K562 (cell line): ENCODE results near the gene GAD1. TPM values are rescaled to one million over a fixed set of nuclear protein-coding genes. Genes with fewer than 3 reads are reported as not detected.

ENCODE experiments used
- HDAC2 ChIP-seq: fragments of 450-650 bp; IDR thresholded peaks from 2 replicates; pipeline ENCODE4 v1.6.1; 2016; ENCODE audit warnings: mild to moderate bottlenecking
- MAFF ChIP-seq: IDR thresholded peaks from 2 replicates; pipeline ENCODE4 v1.6.1; 2012; ENCODE audit warnings: low read length, improper control_type of control experiment
- NONO ChIP-seq, 2 experiments: fragments of 200-400 bp in 1 of 2; fragments of 450-650 bp in 1 of 2; formaldehyde crosslinking in 1 of 2; IDR thresholded peaks; 2 replicates each; pipeline ENCODE4 v1.6.1; 2017; ENCODE audit warnings: low read depth in 2 of 2, mild to moderate bottlenecking in 2 of 2, moderate library complexity in 2 of 2, low read length in 1 of 2
- NR3C1 ChIP-seq: sonication (generic); formaldehyde crosslinking; IDR thresholded peaks from 2 replicates; pipeline ENCODE4 v1.8.1; 2022; ENCODE audit warnings: missing genetic modification reagents
- SAFB2 ChIP-seq: fragments of 200-400 bp; formaldehyde crosslinking; IDR thresholded peaks from 2 replicates; pipeline ENCODE4 v1.6.1; 2018; ENCODE audit warnings: borderline replicate concordance, low read length, low read depth, moderate library complexity; ENCODE audit not compliant: severe bottlenecking
- SIN3B ChIP-seq: fragments of 450-650 bp; IDR thresholded peaks from 2 replicates; pipeline ENCODE4 v1.6.1; 2017; ENCODE audit warnings: low read depth, mild to moderate bottlenecking, moderate library complexity
- TOE1 ChIP-seq, 2 experiments: fragments of 450-650 bp in 1 of 2; sonication (generic) in 1 of 2; formaldehyde crosslinking in 1 of 2; IDR thresholded peaks; 2 replicates each; pipeline versions ENCODE4 v1.7.1 to v1.8.0; 2016 to 2022; ENCODE audit warnings: borderline replicate concordance in 2 of 2, mild to moderate bottlenecking in 2 of 2, antibody characterized with exemption in 1 of 2, inconsistent platforms in 1 of 2, low read depth in 1 of 2, missing genetic modification reagents in 1 of 2, moderate library complexity in 1 of 2
- ZNF12 ChIP-seq: sonication (generic); formaldehyde crosslinking; IDR thresholded peaks from 2 replicates; pipeline ENCODE4 v1.4.0; 2020; ENCODE audit warnings: mild to moderate bottlenecking, missing genetic modification reagents
- ZNF184 ChIP-seq: sonication (generic); formaldehyde crosslinking; IDR thresholded peaks from 2 replicates; pipeline ENCODE4 v1.5.0; 2020; ENCODE audit warnings: missing genetic modification reagents
- ZNF282 ChIP-seq: sonication (generic); formaldehyde crosslinking; IDR thresholded peaks from 2 replicates; pipeline ENCODE4 v1.8.1; 2023; ENCODE audit warnings: missing genetic modification reagents
- ZNF584 ChIP-seq: fragments of 200-800 bp; sonication (Bioruptor generic); IDR thresholded peaks from 2 replicates; pipeline ENCODE4 v1.6.1; 2016; ENCODE audit warnings: low read depth, mild to moderate bottlenecking, missing genetic modification characterization, missing compliant biosample characterization
- polyA plus RNA-seq, 8 experiments: library from polyadenylated mRNA; depleted of rRNA in 4 of 8; stranded (reverse) in 5 of 8; unstranded in 3 of 8; fragments of >200 nt; fragmentation: Nextera tagmentation in 2 of 8; fragmentation: Illumina TruSeq in 1 of 8; extraction: Ambion mirVana in 2 of 8; extraction: Trizol in 1 of 8; gene quantifications; 2 replicates each; pipeline versions ENCODE4 v1.2.1 to v1.2.3, GENCODE V29; 2011 to 2014; ENCODE audit warnings: inconsistent platforms in 1 of 8, missing spikeins in 1 of 8
- total RNA-seq, 7 experiments: library from RNA; depleted of rRNA in 6 of 7; stranded (reverse); fragments of >200 nt in 6 of 7; fragmentation: Illumina TruSeq in 2 of 7; extraction: Trizol in 2 of 7; gene quantifications; 2 replicates each; pipeline versions ENCODE4 v1.2.1 to v1.2.3, GENCODE V29; 2011 to 2021; ENCODE audit warnings: low replicate concordance in 1 of 7
- TF ChIP-seq, protein P1 (sequence below): fragments of 250-450 bp; sonication (Bioruptor Pico); IDR thresholded peaks from 2 replicates; pipeline ENCODE4 v1.4.0; 2020
- TF ChIP-seq, protein P2 (sequence below), 3 experiments: fragments of 200-800 bp in 1 of 3; sonication (Bioruptor generic) in 1 of 3; sonication (generic) in 1 of 3; formaldehyde crosslinking in 1 of 3; IDR thresholded peaks; 2 replicates each; pipeline versions ENCODE4 v1.6.1 to v1.8.0; 2016 to 2022; ENCODE audit warnings: mild to moderate bottlenecking in 2 of 3, missing compliant biosample characterization in 2 of 3, missing genetic modification characterization in 2 of 3, missing genetic modification reagents in 1 of 3
- TF ChIP-seq, protein P3 (sequence below): fragments of 250-450 bp; sonication (Bioruptor Pico); IDR thresholded peaks from 2 replicates; pipeline ENCODE4 v1.8.0; 2022; ENCODE audit warnings: moderate library complexity, mild to moderate bottlenecking, inconsistent platforms
- TF ChIP-seq, protein P4 (sequence below): fragments of 450-650 bp; formaldehyde crosslinking; IDR thresholded peaks from 2 replicates; pipeline ENCODE4 v1.4.0; 2022; ENCODE audit warnings: mild to moderate bottlenecking, moderate library complexity

The GAD1 gene
- total and polyA plus RNA-seq, 9 of the 15 experiments (the other 6 are each of a cell fraction or from before 2014, with no cell fraction given): 2.7 to 29.1 (median 15.7) TPM

DNA sequence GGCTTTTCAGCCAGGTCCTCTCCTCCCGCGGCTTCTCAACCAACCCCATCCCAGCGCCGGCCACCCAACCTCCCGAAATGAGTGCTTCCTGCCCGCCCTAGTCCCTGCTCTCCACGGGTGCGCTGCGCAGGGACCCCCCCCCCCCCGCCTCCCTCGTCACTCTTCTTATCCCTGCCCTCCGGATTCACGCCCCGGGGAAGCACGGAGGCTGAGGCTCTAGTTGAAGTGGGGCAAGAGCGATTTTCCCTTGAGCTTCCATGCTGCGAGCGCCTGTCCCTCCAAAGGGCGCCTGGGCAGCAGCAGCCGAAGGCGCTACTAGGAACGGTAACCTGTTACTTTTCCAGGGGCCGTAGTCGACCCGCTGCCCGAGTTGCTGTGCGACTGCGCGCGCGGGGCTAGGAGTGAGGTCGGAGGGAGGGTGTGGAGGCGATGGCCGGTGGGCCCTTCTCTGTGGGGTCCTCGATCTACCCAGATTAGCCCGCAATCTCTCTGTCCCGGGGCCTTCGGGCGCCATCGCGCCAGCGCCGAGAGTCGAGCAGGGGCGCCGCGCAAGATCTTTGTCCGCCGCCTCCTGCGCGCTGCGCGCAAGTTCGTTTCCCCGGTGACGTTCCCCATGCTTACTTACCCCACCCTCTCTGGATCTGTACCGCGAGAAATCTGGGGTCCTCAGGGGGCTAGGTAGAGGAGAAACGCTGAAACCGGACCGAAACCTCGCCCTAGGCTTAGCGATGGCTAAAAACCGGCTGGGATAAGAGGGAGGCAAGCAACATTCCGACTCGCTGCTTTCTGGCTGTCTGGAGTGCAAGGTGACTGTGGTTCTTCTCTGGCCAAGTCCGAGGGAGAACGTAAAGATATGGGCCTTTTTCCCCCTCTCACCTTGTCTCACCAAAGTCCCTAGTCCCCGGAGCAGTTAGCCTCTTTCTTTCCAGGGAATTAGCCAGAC, 677 bp downstream of the GAD1 start (continued):
- TF ChIP-seq, protein P1, sequence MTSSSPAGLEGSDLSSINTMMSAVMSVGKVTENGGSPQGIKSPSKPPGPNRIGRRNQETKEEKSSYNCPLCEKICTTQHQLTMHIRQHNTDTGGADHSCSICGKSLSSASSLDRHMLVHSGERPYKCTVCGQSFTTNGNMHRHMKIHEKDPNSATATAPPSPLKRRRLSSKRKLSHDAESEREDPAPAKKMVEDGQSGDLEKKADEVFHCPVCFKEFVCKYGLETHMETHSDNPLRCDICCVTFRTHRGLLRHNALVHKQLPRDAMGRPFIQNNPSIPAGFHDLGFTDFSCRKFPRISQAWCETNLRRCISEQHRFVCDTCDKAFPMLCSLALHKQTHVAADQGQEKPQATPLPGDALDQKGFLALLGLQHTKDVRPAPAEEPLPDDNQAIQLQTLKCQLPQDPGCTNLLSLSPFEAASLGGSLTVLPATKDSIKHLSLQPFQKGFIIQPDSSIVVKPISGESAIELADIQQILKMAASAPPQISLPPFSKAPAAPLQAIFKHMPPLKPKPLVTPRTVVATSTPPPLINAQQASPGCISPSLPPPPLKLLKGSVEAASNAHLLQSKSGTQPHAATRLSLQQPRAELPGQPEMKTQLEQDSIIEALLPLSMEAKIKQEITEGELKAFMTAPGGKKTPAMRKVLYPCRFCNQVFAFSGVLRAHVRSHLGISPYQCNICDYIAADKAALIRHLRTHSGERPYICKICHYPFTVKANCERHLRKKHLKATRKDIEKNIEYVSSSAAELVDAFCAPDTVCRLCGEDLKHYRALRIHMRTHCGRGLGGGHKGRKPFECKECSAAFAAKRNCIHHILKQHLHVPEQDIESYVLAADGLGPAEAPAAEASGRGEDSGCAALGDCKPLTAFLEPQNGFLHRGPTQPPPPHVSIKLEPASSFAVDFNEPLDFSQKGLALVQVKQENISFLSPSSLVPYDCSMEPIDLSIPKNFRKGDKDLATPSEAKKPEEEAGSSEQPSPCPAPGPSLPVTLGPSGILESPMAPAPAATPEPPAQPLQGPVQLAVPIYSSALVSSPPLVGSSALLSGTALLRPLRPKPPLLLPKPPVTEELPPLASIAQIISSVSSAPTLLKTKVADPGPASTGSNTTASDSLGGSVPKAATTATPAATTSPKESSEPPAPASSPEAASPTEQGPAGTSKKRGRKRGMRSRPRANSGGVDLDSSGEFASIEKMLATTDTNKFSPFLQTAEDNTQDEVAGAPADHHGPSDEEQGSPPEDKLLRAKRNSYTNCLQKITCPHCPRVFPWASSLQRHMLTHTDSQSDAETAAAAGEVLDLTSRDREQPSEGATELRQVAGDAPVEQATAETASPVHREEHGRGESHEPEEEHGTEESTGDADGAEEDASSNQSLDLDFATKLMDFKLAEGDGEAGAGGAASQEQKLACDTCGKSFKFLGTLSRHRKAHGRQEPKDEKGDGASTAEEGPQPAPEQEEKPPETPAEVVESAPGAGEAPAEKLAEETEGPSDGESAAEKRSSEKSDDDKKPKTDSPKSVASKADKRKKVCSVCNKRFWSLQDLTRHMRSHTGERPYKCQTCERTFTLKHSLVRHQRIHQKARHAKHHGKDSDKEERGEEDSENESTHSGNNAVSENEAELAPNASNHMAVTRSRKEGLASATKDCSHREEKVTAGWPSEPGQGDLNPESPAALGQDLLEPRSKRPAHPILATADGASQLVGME (CRISPR knock-in tag): no peak
- TF ChIP-seq NONO (IDR thresholded peaks at IDR 0.05; ENCODE audit: low read depth in 2 of 2, low read length in 1 of 2): no peak
- TF ChIP-seq, protein P2, sequence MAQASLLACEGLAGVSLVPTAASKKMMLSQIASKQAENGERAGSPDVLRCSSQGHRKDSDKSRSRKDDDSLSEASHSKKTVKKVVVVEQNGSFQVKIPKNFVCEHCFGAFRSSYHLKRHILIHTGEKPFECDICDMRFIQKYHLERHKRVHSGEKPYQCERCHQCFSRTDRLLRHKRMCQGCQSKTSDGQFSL (CRISPR knock-in tag; IDR thresholded peaks at IDR 0.05): peak; percentile 72; the same call in 1 of the 2 replicates
- TF ChIP-seq, protein P2 (tag; IDR thresholded peaks at IDR 0.05): peak in 1 of 2 experiments; percentile 81; a peak in 2 of 4 replicates
- 0 out of 2 replicates have a peak, but pooled peaks have one; percentile 4 for TF ChIP-seq ZNF282 (CRISPR knock-in tag)
- TF ChIP-seq ZNF12: no peak
- TF ChIP-seq HDAC2: no peak
- TF ChIP-seq, protein P3, sequence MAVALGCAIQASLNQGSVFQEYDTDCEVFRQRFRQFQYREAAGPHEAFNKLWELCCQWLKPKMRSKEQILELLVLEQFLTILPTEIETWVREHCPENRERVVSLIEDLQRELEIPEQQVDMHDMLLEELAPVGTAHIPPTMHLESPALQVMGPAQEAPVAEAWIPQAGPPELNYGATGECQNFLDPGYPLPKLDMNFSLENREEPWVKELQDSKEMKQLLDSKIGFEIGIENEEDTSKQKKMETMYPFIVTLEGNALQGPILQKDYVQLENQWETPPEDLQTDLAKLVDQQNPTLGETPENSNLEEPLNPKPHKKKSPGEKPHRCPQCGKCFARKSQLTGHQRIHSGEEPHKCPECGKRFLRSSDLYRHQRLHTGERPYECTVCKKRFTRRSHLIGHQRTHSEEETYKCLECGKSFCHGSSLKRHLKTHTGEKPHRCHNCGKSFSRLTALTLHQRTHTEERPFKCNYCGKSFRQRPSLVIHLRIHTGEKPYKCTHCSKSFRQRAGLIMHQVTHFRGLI (CRISPR knock-in tag): no peak
- 0 out of 2 replicates have a peak, but pooled peaks have one; percentile 32 for TF ChIP-seq NR3C1
- no peak for TF ChIP-seq SIN3B
- no peak for TF ChIP-seq MAFF
- TF ChIP-seq, protein P4, sequence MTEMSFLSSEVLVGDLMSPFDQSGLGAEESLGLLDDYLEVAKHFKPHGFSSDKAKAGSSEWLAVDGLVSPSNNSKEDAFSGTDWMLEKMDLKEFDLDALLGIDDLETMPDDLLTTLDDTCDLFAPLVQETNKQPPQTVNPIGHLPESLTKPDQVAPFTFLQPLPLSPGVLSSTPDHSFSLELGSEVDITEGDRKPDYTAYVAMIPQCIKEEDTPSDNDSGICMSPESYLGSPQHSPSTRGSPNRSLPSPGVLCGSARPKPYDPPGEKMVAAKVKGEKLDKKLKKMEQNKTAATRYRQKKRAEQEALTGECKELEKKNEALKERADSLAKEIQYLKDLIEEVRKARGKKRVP: no peak
- TF ChIP-seq ZNF584 (CRISPR knock-in tag): no peak
- TF ChIP-seq ZNF184 (CRISPR knock-in tag): no peak
- TF ChIP-seq TOE1 (IDR thresholded peaks at IDR 0.05; ENCODE audit: borderline replicate concordance): no peak
- no peak for TF ChIP-seq TOE1 (CRISPR knock-in tag; IDR thresholded peaks at IDR 0.05; ENCODE audit: borderline replicate concordance, low read depth)
- no peak for TF ChIP-seq SAFB2
